ENCODE results near the gene RORC. TPM values are rescaled to one million over a fixed set of nuclear protein-coding genes. Genes with fewer than 3 reads are reported as not detected.

The RORC gene
- total RNA-seq, 4 donors from 2014 or later = 0.13 to 1.8 (median 1.4) TPM; not detected in 1

GRCh38 chr1:151777317-151777716, 54.3 kb downstream of the RORC start:
- H3K9me3 ChIP-seq = no peaks in the 10 kb centered on the region
- no peaks in the 10 kb centered on the region for H3K27me3 ChIP-seq
- TF ChIP-seq POLR2A (IDR thresholded peaks at IDR 0.05) = no peak
- no peak for TF ChIP-seq POLR2AphosphoS5 (IDR thresholded peaks at IDR 0.05)
- TF ChIP-seq EP300 (IDR thresholded peaks at IDR 0.05) = no peak
- TF ChIP-seq CTCF (IDR thresholded peaks at IDR 0.05) = no peak
- no peak overlapping the region for H3K4me3 ChIP-seq
- H3K4me1 ChIP-seq = no peaks in the 10 kb centered on the region
- ATAC-seq = no peak
- H3K36me3 ChIP-seq = peaks cover 0 to 95% of the 10 kb centered on the region in 2 donors
- H3K27ac ChIP-seq = no peak overlapping the region
- 91 to 92% methylated on average over 4 of the region's 4 CpGs for whole genome bisulfite sequencing, 2 donors (ENCODE audit: low coverage in 1 of 2)

- no peak for TF ChIP-seq CTCF (IDR thresholded peaks at IDR 0.05)
- no peak for TF ChIP-seq POLR2AphosphoS5 (IDR thresholded peaks at IDR 0.05)
- TF ChIP-seq EP300 (IDR thresholded peaks at IDR 0.05) = no peak
- TF ChIP-seq POLR2A (IDR thresholded peaks at IDR 0.05) = no peak
- H3K27me3 ChIP-seq = no peaks in the 10 kb centered on the region
- no peaks in the 10 kb centered on the region for H3K9me3 ChIP-seq
- no peak overlapping the region for H3K4me3 ChIP-seq
- no peak overlapping the region for H3K27ac ChIP-seq
- 80 to 84% methylated on average over 2 to 3 of the region's 3 CpGs for WGBS, 2 donors (ENCODE audit: low coverage in 1 of 2)
- no peak for ATAC-seq
- H3K36me3 ChIP-seq = peaks cover 0 to 93% of the 10 kb centered on the region in 2 donors
- no peaks in the 10 kb centered on the region for H3K4me1 ChIP-seq
Observed at GRCh38 chr1:151776665-151777062, 54.9 kb downstream of the RORC start.

- Histone ChIP-seq H3K4me3 (no peak overlapping the region), H3K4me1 (no peaks in the 10 kb centered on the region), H3K9me3 (no peaks in the 10 kb centered on the region), H3K27me3 (no peaks in the 10 kb centered on the region), H3K36me3 (peaks cover 0 to 89% of the 10 kb centered on the region in 2 donors), H3K27ac (no peak overlapping the region)
- TF ChIP-seq POLR2AphosphoS5 (IDR thresholded peaks at IDR 0.05) (no peak), POLR2A (IDR thresholded peaks at IDR 0.05) (no peak), CTCF (IDR thresholded peaks at IDR 0.05) (no peak), EP300 (IDR thresholded peaks at IDR 0.05) (no peak)
- ATAC-seq = no peak
- 91 to 92% methylated on average over 7 of the region's 7 CpGs for WGBS, 2 donors (ENCODE audit: low coverage in 1 of 2)
Observed at GRCh38 chr1:151775894-151776664, 55.5 kb downstream of the RORC start.

- Histone ChIP-seq H3K4me1 (no peaks in the 10 kb centered on the region), H3K27me3 (no peaks in the 10 kb centered on the region), H3K27ac (no peak overlapping the region), H3K9me3 (no peaks in the 10 kb centered on the region), H3K4me3 (no peak overlapping the region), H3K36me3 (peaks cover 0 to 72% of the 10 kb centered on the region in 2 donors)
- 60 to 79% methylated on average over 3 of the region's 3 CpGs for WGBS, 2 donors (ENCODE audit: low coverage in 1 of 2)
- ATAC-seq = no peak
- no peak for TF ChIP-seq CTCF (IDR thresholded peaks at IDR 0.05)
- no peak for TF ChIP-seq POLR2A (IDR thresholded peaks at IDR 0.05)
- TF ChIP-seq POLR2AphosphoS5 (IDR thresholded peaks at IDR 0.05) = no peak
- TF ChIP-seq EP300 (IDR thresholded peaks at IDR 0.05) = no peak
Observed at GRCh38 chr1:151774256-151774922, 57.2 kb downstream of the RORC start.
